HG02840 (cell line): Measurements from ENCODE around the gene SBNO1.
"Not testable (repeated sequence)": the region's sequence is repeated elsewhere in the genome, so short reads cannot be mapped to it uniquely, and the experiment has no call there.

Experiments used
- ATAC-seq: cut with Tn5 transposase; IDR thresholded peaks from one replicate; pipeline ENCODE4 v1.9.1; 2021; ENCODE audit warnings: mild to moderate bottlenecking, moderate library complexity, moderate number of reproducible peaks; ENCODE audit not compliant: unreplicated experiment, low FRiP score

Gene SBNO1

DNA sequence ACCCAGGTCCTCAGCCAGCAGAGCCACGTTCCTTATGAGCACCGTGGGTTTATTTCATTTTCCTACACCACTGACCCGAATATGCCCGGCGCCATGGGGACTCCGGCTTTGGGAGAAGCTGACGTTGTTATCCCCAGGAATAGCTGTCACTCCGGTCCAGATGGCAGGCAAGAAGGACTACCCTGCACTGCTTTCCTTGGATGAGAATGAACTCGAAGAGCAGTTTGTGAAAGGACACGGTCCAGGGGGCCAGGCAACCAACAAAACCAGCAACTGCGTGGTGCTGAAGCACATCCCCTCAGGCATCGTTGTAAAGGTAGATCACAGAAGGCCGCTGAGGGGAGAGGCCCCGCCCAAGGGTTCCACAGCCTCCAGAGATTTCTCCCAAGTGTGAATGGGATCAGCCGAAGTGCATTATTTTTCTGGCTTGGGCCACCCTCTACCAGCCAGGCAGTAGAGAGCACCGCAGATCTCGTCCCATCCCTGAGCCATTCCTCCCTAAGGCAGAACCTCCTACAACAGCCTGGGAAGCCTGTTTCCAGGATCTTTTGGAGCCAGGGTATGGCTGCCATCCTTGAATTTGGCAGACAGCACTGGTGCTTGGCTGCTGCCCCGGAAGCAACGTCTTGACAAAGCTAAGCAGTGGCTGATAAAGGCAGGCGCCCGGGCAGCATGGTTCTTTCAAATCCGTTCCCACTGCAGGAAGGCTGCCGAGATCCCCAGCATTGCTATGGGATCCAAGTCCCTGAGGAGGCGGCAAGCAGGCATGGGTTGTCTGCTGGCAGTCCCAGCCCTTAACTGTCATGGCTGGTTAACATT lies 110.8 kb downstream of the SBNO1 start:
- no peak for ATAC-seq

DNA sequence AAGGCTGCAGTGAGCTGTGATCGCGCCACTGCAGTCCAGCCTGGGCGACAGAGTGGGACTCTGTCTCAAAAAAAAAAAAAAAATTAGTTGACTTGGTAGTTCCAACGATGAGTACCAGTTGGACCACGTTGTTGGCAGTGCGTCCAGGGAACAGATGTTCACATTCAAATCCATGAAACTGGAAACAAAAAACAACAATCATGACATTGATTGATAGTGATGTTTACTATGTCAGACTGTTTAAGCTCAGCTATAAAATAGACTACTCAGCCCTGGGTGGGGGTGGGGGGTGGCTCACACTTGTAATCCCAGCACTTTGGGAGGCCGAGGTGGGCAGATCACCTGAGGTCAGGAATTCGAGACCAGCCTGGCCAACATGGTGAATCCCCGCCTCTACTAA lies 112.3 kb downstream of the SBNO1 start:
- ATAC-seq = not testable (repeated sequence)

DNA sequence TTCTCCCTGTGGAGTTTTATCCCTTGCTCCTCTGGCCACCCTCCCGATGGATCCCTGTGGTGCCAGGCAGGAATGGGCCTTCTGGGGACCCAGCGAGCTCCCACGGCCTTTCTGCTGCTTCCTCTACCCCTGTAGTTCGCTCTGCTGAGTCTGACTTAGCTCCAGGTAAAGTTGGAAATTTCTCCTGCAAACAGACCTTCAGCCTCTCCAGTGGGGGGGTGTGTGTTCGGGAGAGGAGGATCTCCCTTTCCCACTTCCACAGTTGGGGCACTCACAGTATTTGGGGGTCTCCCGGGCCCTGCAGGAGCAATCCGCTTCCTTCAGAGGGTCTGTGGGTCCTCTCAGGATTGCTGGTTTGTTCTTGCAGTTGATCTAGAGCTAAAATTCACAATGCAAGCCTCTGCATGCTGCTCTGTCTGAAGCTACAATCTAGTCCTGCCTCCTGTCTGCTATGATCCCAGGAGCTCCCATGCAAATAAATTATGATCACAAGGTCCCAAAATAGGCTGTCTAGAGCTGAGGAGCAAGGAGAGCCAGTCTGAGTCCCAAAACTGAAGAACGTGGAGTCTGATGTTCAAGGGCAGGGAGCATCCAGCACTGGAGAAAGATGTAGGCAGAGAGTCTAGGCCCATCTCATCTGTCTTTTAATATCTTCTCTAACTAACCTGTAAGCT lies 113.1 kb downstream of the SBNO1 start:
- ATAC-seq = no peak

DNA sequence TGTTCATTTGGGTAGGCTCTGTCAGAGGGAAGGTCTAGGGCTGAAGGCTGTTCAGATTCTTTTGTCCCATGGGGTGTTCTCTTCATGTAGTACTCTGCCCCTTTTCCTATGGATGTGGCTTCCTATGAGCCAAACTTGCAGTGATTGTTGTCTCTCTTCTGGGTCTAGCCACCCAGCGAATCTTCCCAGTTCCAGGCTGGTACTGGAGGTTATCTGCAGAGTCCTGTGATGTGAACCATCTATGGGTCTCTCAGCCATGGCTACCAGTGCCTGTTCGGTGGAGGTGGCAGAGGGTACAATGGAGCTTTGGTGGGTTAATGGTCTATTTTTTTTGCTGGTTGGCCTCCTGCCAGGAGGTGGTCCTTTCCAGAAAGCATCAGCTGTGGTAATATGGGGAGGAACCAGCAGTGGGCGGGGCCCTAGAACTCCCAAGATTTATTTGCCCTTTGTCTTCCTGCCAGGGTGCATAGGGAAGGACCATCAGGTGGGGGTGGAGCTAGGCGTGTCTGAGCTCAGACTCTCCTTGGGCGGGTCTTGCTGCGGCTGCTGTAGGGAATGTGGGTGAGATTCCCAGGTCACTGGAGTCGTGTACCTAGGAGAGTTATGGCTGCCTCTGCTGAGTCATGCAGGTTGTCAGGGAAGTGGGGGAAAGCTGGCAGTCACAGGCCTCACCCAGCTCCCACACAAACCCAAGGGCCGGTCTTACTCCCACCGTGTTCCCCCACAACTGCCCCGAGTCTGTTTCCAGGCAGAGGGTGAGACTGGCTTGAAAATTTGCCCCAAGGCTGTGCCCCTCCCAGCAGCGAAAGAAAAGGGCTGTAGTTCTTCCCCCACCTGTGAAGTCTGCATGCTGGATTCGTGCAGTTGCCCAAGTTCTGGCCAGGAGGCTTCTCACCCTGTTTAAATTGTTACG lies 113.9 kb downstream of the SBNO1 start:
- ATAC-seq = no peak

DNA sequence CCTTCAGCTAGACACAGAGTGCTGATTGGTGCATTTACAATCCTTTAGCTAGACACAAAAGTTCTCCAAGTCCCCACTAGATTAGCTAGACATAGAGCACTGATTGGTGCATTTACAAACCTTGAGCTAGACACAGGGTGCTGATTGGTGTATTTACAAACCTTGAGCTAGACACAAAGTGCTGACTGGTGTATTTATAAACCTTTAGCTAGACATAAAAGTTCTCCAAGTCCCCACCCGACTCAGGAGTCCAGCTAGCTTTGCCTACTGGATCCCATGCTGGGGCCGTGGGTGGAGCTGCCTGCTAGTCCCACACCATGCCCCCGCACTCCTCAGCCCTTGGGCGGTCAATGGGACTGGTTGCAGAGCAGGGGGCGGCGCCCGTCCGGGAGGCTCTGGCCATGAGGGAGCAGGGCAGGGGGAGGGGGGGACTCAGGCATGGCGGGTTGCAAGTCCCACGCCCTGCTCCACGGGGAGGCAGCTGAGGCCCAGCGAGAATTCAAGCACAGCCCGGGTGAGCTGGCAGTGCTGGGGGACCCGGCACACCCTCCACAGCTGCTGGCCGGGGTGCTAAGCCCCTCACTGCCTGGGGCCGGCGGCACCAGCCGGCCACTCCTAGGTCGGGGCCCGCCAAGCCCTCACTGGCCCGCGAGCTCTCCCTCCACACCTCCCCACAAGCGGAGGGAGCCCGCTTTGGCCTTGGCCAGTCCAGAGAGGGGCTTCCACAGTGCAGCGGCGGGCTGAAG lies 115.5 kb downstream of the SBNO1 start:
- not testable (repeated sequence) for ATAC-seq

DNA sequence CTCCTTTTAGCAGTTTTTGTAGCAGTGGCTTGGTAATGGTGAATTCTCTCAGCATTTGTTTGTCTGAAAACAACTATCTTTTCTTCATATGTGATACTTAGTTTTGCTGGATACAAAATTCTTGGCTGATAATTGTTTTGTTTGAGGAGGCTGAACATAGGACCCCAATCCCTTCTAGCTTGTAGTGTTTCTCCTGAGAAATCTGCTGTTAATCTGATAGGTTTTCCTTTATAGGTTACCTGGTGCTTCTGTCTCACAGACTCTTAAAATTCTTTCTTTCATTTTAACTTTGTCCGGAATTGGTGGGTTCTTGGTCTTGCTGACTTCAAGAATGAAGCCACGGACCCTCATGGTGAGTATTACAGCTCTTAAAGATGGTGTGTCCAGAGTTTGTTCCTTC lies 116.5 kb downstream of the SBNO1 start:
- ATAC-seq = not testable (repeated sequence)

DNA sequence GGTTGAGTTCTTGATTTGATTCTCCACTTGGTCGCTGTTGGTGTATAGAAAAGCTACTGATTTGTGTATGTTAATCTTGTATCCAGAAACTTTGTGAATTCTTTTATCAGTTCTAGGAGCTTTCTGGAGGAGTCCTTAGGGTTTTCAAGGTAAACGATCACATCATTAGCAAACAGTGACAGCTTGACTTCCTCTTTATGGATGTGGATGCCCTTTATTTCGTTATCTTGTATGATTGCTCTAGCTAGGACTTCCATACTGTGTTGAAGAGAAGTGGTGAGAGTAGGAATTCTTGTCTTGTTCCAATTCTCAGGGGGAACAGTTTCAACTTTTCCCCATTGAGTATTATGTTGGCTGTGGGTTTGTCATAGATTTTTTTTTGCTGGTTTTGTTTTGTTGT lies 119.0 kb downstream of the SBNO1 start:
- ATAC-seq = no peak

DNA sequence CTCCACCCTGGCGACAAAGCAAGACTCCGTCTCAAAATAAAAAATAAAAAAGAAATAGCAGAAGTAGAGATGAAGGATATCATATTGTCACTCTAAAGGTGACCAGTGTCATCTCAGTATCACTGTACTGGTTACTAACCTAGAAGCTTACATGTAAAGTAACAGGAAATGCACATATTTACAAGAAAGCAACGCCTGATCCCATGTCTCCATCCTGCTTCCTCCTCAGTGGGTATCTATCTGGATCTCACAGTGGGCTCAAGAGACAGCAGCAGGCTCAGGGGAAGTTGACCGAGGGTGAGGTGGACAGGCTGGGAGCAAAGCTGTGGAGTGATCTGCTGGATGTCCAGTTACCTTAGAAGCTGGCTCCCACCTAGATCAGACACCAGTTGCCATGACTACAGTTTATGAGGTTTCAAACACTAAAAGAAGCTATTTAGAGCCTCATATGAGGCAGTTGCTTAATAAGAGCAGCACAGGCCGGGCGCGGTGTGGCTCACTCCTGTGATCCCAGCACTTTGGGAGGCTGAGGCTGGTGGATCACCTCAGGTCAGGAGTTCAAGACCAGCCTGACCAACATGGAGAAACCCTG lies 120.9 kb downstream of the SBNO1 start:
- no peak for ATAC-seq

DNA sequence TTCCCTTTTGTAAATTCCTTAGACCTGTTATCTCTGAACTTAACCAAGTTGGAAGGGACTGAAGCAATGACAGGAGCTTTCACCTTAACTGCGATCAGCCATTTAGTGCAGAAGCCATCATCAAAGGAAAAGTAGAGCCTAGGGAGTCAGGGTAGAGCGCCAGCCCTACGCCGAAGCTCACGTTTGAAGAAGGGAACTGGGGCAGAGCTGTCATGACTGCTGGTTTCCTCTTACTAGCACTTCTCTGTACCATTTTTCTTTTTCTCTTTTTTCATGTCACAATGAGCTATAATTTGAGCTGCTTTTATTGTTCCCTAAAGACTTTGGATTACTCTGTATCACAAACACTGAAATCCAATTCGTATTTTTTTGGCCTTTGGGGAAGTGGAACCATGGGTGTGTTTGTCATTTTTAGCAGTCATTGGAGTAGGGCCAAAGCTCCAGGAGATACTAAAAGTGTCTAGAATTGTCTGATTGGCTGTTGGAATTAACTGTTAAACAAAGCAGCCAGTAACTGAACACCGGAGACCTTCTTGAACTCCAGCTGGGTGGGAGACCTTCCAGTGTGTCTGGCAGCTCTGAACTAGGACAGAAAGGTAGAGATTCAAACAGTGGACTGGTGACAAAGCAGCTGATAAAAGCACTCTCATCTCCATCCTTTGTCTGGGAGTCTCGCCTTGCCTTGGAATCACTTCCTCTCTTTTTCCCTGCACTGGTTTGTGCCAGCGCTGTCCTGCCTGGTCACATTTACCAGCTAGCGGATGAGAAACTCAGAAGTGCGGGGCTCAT lies 122.3 kb downstream of the SBNO1 start:
- no peak for ATAC-seq
